RWPE1 (cell line): ENCODE data around the gene ERGIC1.

Source experiments
- CTCF ChIA-PET: fragments of 350-600 bp; sonication (Branson Sonifier 250); formaldehyde crosslinking; extraction: SDS; loops from one replicate; lab custom pipeline; 2021; lab: Yijun Ruan, JAX
- POLR2A ChIA-PET: fragments of 400-600 bp; formaldehyde crosslinking; extraction: SDS; loops from one replicate; lab custom pipeline; 2020; ENCODE audit warnings: antibody characterized with exemption; ENCODE audit not compliant: low non-redundant PET; lab: Yijun Ruan, JAX
- DNase-seq: peaks from one replicate; pipeline ENCODE4 v3.0.0; 2012; ENCODE audit warnings: low spot score
- H3K27ac ChIP-seq: fragments of 450-650 bp; 2 replicates; pipeline ENCODE4 v1.5.1; 2017
- CTCF ChIP-seq: fragments of 450-650 bp; conservative IDR thresholded peaks from 2 replicates; pipeline ENCODE4 v1.5.1; 2017; ENCODE audit warnings: low read depth, mild to moderate bottlenecking

Gene ERGIC1

GRCh38 chr5:172793577-172794488 lies 40.2 kb upstream of the ERGIC1 start:
- POLR2A ChIA-PET, result interaction anchor here (2.1 kb wide), 1 partner anchor 22 kb away, joined by 7 read pairs; no protein-coding TSS in a partner anchor
- peak overlapping the region; percentile 84 for H3K27ac ChIP-seq
- CTCF ChIA-PET, result interaction anchor here (0.5 to 0.8 kb wide), 3 partner anchors 45 to 495 kb away, joined by 3 read pairs; no protein-coding TSS in a partner anchor
- TF ChIP-seq CTCF, result no peak
- no peak for DNase-seq

- H3K27ac ChIP-seq, result peak overlapping the region; percentile 84
- ChIA-PET POLR2A (interaction anchor here (0.6 to 2.1 kb wide), 2 partner anchors 12 to 23 kb away, joined by 4 to 7 read pairs; no protein-coding TSS in a partner anchor), CTCF (interaction anchor here (0.6 to 1.3 kb wide), 4 partner anchors 13 to 282 kb away, joined by 3 to 5 read pairs (median 4); no protein-coding TSS in a partner anchor)
- DNase-seq, result peak; percentile 53
- TF ChIP-seq CTCF, result no peak
Measured at GRCh38 chr5:172795318-172795977, 38.6 kb upstream of the ERGIC1 start.

- TF ChIP-seq CTCF, result no peak
- CTCF ChIA-PET, result interaction anchor here (0.6 to 1.3 kb wide), 4 partner anchors 14 to 281 kb away, joined by 3 to 5 read pairs (median 4); no protein-coding TSS in a partner anchor
- POLR2A ChIA-PET, result no interaction called here
- peak overlapping the region; percentile 84 for H3K27ac ChIP-seq
- no peak for DNase-seq
Measured at GRCh38 chr5:172796306-172796705, 37.7 kb upstream of the ERGIC1 start.

- CTCF ChIA-PET, result interaction anchor here (0.7 to 1.1 kb wide), 2 partner anchors 16 to 32 kb away, joined by 3 to 5 read pairs; no protein-coding TSS in a partner anchor
- peak overlapping the region; percentile 84 for H3K27ac ChIP-seq
- no peak for DNase-seq
- no peak for TF ChIP-seq CTCF
- POLR2A ChIA-PET, result interaction anchor here (0.8 kb wide), 1 partner anchor 27 kb away, joined by 3 read pairs; the partner anchor contains the start of gene DUSP1
Measured at GRCh38 chr5:172797771-172798191, 36.3 kb upstream of the ERGIC1 start.

GRCh38 chr5:172798422-172799215 lies 35.4 kb upstream of the ERGIC1 start:
- peak overlapping the region; percentile 85 for H3K27ac ChIP-seq
- ChIA-PET POLR2A (interaction anchor here (0.5 kb wide), 1 partner anchor 21 kb away, joined by 3 read pairs; no protein-coding TSS in a partner anchor), CTCF (interaction anchor here (0.7 to 1.1 kb wide), 2 partner anchors 17 to 33 kb away, joined by 3 to 5 read pairs; no protein-coding TSS in a partner anchor)
- TF ChIP-seq CTCF, result no peak
- peak; percentile 91 for DNase-seq
